Measurements from ENCODE around the gene PGM3.

Gene PGM3

GRCh38 chr6:83117802-83118201 is 75.3 kb downstream of the PGM3 start:
- DNase-seq: no peak

Data from NCI-H1105 treated with DMSO at 0.1 percent for 48 hours (cell line).